NCI-H524 (cell line): ENCODE measurements around the gene TTC28.
"Not testable (repeated sequence)": the region's sequence is repeated elsewhere in the genome, so short reads cannot be mapped to it uniquely, and the experiment has no call there.

Experiments
- DNase-seq, 2 experiments: peaks; one replicate each; lab custom pipeline; 2025; lab: John Stamatoyannopoulos, UW

TTC28 gene

GRCh38 chr22:28678170-28678569 is 1.5 kb downstream of the TTC28 start:
- DNase-seq: not testable (repeated sequence)

DNA sequence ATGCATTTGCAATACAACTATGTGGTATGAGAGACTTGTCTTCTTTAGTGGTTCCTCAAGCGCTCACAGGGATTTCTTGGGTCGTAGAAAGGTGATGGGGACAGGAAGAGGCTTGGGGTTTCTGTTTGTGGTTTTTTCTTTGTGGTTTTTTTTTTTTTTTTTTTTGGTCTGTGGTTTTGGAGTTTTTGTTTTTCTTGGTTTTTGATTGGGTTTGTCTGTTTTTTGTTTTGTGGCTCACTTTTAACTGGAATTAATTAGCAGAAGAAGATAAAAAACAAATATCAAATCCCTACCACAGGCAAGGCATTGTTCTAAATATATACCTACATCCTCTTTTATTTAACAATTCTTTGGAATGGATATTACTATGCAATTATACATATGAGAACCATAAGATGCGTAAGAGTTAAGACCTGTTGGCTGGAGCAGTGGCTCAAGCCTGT is 5.5 kb downstream of the TTC28 start:
- DNase-seq: no peak

- no peak for DNase-seq
Observed at GRCh38 chr22:28670756-28671155, 8.9 kb downstream of the TTC28 start.

DNA sequence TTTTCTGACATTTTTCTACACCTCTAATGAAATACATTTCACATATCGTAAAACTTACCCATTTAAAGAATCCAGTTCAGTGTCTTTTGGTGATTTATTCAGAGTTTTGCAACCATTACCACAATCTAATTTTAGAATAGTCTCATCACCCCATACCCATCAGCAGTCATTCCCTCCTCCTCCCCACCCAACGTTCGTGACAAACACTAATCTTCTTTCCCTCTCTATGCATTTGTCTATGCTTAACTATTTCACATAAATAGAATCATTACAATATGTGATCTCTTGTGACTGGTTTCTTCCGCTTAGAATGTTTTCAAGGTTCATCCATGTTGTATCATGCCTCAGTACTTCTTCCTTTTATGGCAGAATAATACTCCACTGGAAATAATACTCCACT is 9.5 kb downstream of the TTC28 start:
- no peak for DNase-seq

- no peak for DNase-seq
Observed at GRCh38 chr22:28669387-28669786, 10.3 kb downstream of the TTC28 start.

- not testable (repeated sequence) for DNase-seq
Observed at GRCh38 chr22:28663569-28663942, 16.1 kb downstream of the TTC28 start.

- DNase-seq: no peak
Observed at GRCh38 chr22:28658448-28658847, 21.2 kb downstream of the TTC28 start.

DNA sequence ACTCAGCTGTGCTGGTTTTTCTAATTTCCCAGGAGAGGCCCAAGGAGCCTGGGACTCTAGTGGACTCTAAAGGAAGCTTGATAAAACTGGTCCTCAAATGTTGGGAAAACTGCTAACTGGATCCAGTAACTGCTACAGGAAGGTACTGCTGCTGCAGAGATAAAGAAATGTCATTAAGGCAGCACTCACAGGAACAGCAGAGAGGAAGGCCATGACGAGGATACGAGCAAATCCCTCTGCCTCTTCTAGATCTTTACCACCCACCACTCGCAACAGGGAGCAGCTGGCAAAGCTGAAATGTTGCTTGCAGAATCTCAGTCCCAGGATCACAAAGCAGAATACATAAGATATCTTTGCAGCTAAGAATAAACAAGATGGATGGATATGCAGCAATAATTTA is 23.5 kb downstream of the TTC28 start:
- DNase-seq: no peak

DNA sequence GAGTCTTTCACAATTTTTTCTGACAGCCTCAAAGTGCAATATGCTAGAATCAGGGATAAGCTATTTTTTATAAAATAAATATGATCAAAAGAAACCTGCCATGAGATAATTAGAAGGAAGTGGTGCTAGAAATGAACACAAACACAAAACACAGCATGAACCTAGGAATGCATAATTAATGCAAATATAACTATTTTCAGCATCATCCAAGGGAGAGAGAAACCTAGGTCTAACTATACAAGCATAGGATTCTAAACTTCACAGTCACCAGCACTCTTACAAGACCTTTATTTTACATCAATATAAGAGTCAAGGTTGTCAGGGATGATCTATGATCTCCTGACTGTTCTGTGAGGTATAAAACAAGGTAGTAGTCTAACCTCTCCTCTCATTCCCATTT is 29.2 kb downstream of the TTC28 start:
- DNase-seq: no peak

DNA sequence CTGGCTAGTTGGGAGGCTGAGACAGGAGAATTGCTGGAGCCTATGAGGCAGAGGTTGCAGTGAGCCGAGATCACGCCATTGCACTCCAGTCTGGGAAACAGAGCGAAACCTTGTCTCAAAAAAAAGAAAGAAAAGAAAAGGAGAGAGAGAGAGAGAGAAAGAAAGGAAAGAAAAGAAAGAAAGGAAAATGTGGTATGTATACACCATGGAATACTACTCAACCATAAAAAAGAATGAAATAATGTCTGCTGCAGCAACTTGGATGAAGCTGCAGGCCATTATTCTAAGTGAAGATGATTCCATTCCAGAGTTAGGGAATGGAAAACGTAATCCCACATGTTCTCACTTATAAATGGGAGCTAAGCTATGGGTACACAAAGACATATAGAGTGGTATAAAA is 30.8 kb downstream of the TTC28 start:
- no peak for DNase-seq

DNA sequence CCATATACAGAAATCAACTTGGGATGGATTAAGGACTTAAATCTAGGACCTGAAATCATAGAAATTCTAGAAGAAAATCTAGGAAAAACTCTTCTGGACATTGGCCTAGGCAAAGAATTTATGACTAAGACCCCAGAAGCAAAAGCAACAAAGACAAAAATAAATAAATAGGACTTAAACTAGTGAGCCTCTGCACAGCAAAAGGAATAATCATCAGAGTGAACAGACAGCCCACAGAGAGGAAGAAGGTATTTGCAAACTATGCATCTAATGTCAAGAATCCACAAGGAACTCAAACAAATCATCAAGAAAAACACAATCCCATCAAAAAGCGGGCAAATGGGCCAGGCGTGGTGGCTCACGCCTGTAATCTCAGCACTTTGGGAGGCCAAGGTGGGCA is 32.4 kb downstream of the TTC28 start:
- DNase-seq: no peak

DNA sequence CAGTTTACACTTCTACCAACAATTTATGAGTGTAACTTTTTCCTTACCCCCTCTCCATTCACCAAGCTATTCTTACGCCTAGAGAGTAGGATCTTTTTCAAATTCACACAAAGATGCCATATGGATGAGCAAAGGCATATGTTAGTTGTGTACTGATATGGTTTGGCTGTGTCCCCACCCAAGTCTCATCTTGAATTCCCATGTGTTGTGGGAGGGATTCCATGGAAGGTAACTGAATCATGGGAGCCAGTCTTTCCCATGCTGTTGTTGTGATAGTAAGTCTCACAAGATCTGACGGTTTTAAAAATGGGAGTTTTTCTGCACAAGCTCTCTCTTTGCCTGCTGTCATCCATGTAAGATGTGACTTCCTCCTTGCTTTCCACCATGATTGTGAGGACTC is 40.3 kb downstream of the TTC28 start:
- DNase-seq: peak in 1 of 2 experiments; percentile 14

- DNase-seq: no peak
Observed at GRCh38 chr22:28637225-28637624, 42.4 kb downstream of the TTC28 start.

DNA sequence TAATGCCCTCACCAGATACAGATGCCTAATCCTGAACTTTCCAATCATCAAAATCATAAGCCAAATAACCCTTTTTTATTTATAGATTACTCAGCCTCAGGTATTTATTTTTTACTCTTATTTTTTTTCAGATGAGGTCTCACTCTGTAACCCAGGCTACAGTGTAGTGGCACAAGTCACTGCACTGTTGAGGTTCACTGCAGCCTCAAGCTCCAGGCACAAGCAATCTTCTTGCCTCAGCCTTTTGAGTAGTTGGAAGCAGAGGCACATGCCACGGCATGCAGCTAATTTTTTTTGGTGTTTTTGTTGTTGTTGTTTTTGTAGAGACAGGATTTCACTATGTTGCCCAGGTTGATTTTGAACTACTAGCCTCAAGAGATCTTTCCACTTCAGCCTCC is 49.5 kb downstream of the TTC28 start:
- no peak for DNase-seq

- DNase-seq: peak; percentile 95 to 97
Observed at GRCh38 chr22:28629420-28630176, 50.0 kb downstream of the TTC28 start.

DNA sequence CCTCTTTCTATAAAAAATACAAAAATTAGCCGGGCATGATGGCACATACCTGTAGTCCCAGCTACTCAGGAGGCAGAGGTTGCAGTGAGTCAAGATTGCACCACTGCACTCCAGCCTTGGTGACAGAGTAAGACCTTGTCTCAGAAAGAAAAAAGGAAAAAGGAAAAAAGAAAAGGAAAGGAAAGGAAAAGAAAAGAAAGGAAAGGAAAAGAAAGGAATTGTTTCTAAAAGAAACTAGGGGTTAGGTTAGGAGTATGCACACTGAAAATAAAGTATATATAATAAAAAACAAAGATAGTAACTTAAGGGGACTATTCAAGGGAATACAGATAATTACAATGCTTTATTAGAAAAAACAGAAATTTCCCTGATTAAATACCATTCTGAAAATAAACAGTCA is 50.9 kb downstream of the TTC28 start:
- no peak for DNase-seq

DNA sequence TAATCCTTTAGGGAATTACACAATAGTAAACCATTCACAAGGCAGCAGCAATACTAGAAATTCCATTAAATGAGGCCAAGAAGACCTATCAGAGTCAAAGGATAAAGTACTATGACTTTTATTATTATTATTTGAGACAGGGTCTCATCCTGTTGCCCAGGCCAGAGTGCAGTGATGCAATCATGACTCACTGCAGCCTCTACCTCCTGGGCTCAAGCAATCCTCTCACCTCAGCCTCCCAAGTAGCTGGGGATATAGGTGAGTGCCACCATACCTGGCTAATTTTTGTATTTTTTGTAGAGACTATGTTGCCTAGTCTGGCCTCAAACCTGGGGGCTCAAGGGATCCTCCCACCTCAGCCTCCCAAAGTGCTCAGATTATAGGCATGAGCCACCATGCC is 51.8 kb downstream of the TTC28 start:
- DNase-seq: no peak

- no peak for DNase-seq
Observed at GRCh38 chr22:28620244-28620922, 59.3 kb downstream of the TTC28 start.

DNA sequence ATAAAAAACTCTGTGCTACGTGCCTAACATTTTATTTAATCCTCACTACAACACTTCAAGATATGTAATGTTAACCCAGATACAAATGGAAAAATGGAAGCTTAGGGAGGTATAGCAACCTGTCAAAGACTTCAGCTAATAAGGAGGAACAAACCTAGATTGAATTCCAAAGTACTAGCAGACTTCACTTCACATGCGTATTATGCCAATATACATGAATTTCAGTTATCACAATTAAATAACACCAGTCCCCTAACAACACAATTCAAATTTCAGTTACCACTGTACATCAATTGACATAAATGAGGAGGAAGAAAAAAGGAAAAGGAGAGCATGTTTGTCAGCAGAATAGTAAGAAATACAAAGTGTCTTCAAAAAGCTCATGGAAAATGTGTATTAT is 60.4 kb downstream of the TTC28 start:
- DNase-seq: no peak

- DNase-seq: not testable (repeated sequence)
Observed at GRCh38 chr22:28615423-28615822, 64.2 kb downstream of the TTC28 start.

DNA sequence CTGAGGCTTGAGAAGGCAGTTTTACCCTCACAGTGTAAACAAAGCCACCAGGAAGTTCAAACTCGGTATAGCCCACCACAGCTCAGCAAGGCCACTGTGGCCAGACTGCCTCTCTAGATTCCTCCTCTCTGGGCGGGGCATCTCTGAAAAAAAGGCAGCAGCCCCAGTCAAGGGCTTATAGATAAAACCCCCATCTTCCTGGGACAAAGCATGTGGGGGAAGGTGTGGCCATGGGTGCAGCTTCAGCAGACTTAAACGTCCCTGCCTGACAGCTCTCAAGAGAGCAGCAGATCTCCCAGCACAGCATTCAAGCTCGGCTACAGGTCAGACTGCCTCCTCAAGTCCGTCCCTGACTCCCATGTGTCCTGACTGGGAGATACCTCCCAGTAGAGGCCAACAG is 69.7 kb downstream of the TTC28 start:
- no peak for DNase-seq

DNA sequence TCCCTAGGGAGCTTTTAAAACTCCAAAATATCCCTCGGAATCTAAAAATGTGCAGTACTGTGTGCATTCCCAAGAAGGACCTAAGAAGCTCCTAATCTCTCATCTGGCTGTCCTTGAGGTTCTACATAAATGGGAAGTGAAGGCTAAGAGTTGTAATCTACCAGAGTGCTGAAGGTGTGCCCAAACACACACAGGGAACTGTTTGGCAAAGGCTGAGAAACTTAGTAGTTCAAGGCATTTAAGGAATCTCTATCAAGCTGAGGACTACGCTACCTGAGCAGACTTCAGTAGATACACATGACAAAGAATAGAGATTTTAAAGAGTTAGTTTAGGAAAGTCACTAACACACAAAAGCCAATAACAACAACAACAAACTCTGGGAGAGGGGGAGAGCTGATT is 71.1 kb downstream of the TTC28 start:
- no peak for DNase-seq

GRCh38 chr22:28607795-28608194 is 71.8 kb downstream of the TTC28 start:
- no peak for DNase-seq
